SK-N-SH (cell line): ENCODE data around the gene DOK7. TPM values are rescaled to one million over a fixed set of nuclear protein-coding genes. Genes with fewer than 3 reads are reported as not detected.
A peak's percentile ranks its signal among the peaks of the same experiment; 100 is the strongest.

ENCODE experiments used
- CTCF ChIA-PET: fragments of 300-600, 350-600 bp; formaldehyde crosslinking; extraction: SDS; loops from one replicate; lab custom pipeline; 2021; lab: Yijun Ruan, JAX
- POLR2A ChIA-PET: fragments of 350-600 bp; sonication (Branson Sonifier 250); formaldehyde crosslinking; extraction: SDS; loops from one replicate; lab custom pipeline; 2020; ENCODE audit warnings: antibody characterized with exemption, inconsistent platforms; lab: Yijun Ruan, JAX
- DNase-seq: peaks from one replicate; pipeline ENCODE4 v3.0.0; 2012
- H2AFZ ChIP-seq: fragments of 200-600 bp; sonication (generic); 2 replicates; pipeline ENCODE4 v1.8.1; 2016; ENCODE audit warnings: antibody characterized with exemption, mild to moderate bottlenecking, low read depth
- H3F3A ChIP-seq: fragments of 200-600 bp; sonication (generic); replicated peaks from 2 replicates; pipeline ENCODE3; 2016; ENCODE audit warnings: antibody characterized with exemption, mild to moderate bottlenecking; ENCODE audit not compliant: insufficient read depth
- H3K27ac ChIP-seq, 2 experiments: fragments of 200-500 bp in 1 of 2; fragments of 200-600 bp in 1 of 2; sonication (Bioruptor generic) in 1 of 2; sonication (generic), shearing (Covaris generic) in 1 of 2; 2 replicates each; pipeline versions ENCODE4 v1.5.1 to v1.6.1; 2014 to 2016; ENCODE audit warnings: low read depth in 2 of 2, inconsistent platforms in 1 of 2, low read length in 1 of 2, mild to moderate bottlenecking in 1 of 2, mixed read lengths in 1 of 2
- H3K27me3 ChIP-seq: fragments of 200-600 bp; sonication (generic), shearing (Covaris generic); 2 replicates; pipeline ENCODE4 v1.6.1; 2016; ENCODE audit warnings: mixed run types; ENCODE audit not compliant: insufficient read depth
- H3K36me3 ChIP-seq, 2 experiments: fragments of 200-500 bp in 1 of 2; fragments of 200-600 bp in 1 of 2; sonication (Bioruptor generic) in 1 of 2; sonication (generic) in 1 of 2; replicated peaks in 1 of 2; 2 replicates each; pipeline versions ENCODE3 to v1.5.1; 2014 to 2016; ENCODE audit warnings: low read length in 1 of 2, mild to moderate bottlenecking in 1 of 2; ENCODE audit not compliant: insufficient read depth in 2 of 2, control insufficient read depth in 1 of 2
- H3K4me1 ChIP-seq, 2 experiments: fragments of 200-500 bp in 1 of 2; fragments of 200-600 bp in 1 of 2; sonication (Bioruptor generic) in 1 of 2; sonication (generic), shearing (Covaris generic) in 1 of 2; 2 replicates each; pipeline versions ENCODE4 v1.5.1 to v1.6.1; 2014 to 2016; ENCODE audit warnings: low read depth in 1 of 2, low read length in 1 of 2, mixed run types in 1 of 2; ENCODE audit not compliant: insufficient read depth in 2 of 2, control insufficient read depth in 1 of 2
- H3K4me2 ChIP-seq: fragments of 200-600 bp; sonication (generic), shearing (Covaris generic); 2 replicates; pipeline ENCODE4 v1.6.1; 2017; ENCODE audit warnings: mixed run types
- H3K4me3 ChIP-seq, 2 experiments: fragments of 200-500 bp in 1 of 2; fragments of 200-600 bp in 1 of 2; sonication (Bioruptor generic) in 1 of 2; sonication (generic), shearing (Covaris generic) in 1 of 2; 2 replicates each; pipeline versions ENCODE4 v1.5.1 to v1.8.1; 2014 to 2016; ENCODE audit warnings: low read depth in 2 of 2, inconsistent platforms in 1 of 2, low read length in 1 of 2, mild to moderate bottlenecking in 1 of 2, mixed read lengths in 1 of 2, moderate library complexity in 1 of 2
- H3K79me2 ChIP-seq: fragments of 200-600 bp; sonication (generic); 2 replicates; pipeline ENCODE4 v1.8.1; 2017; ENCODE audit warnings: mild to moderate bottlenecking; ENCODE audit not compliant: insufficient read depth
- H3K9ac ChIP-seq: fragments of 200-600 bp; sonication (generic); 2 replicates; pipeline ENCODE4 v1.6.1; 2017; ENCODE audit warnings: mixed run types
- H3K9me2 ChIP-seq: fragments of 200-600 bp; sonication (generic); 2 replicates; pipeline ENCODE4 v1.6.1; 2017; ENCODE audit warnings: mixed run types
- H3K9me3 ChIP-seq: fragments of 200-600 bp; sonication (generic); 2 replicates; pipeline ENCODE4 v1.6.1; 2017; ENCODE audit warnings: mixed run types, mild to moderate bottlenecking, moderate library complexity
- H4K20me1 ChIP-seq: fragments of 200-600 bp; sonication (generic); 2 replicates; pipeline ENCODE4 v1.6.1; 2017; ENCODE audit warnings: mild to moderate bottlenecking, mixed run types; ENCODE audit not compliant: insufficient read depth
- CHD2 ChIP-seq: fragments of 150-350 bp; IDR thresholded peaks from 2 replicates; pipeline ENCODE4 v1.6.1; 2018; ENCODE audit warnings: low read length; ENCODE audit not compliant: partially characterized antibody
- CTCF ChIP-seq: fragments of 200-600 bp; sonication (generic); IDR thresholded peaks from 2 replicates; pipeline ENCODE4 v1.6.1; 2017; ENCODE audit warnings: antibody characterized with exemption, mild to moderate bottlenecking, moderate library complexity
- FOXM1 ChIP-seq: IDR thresholded peaks from 2 replicates; pipeline ENCODE4 v1.4.0; 2012; ENCODE audit warnings: low read depth, mild to moderate bottlenecking
- GABPA ChIP-seq: IDR thresholded peaks from 2 replicates; pipeline ENCODE4 v1.4.0; 2012; ENCODE audit warnings: low read depth, mild to moderate bottlenecking
- MEF2A ChIP-seq: IDR thresholded peaks from 2 replicates; pipeline ENCODE4 v1.4.0; 2012; ENCODE audit warnings: low read depth, borderline replicate concordance
- MXI1 ChIP-seq: IDR thresholded peaks from 2 replicates; pipeline ENCODE4 v1.6.1; 2012; ENCODE audit warnings: mild to moderate bottlenecking, low read depth, low read length, improper control_type of control experiment
- NRF1 ChIP-seq: IDR thresholded peaks from 2 replicates; pipeline ENCODE4 v1.6.1; 2012; ENCODE audit warnings: low read depth, mild to moderate bottlenecking, low read length
- RCOR1 ChIP-seq: fragments of 150-350 bp; IDR thresholded peaks from 2 replicates; pipeline ENCODE4 v1.6.1; 2017; ENCODE audit warnings: antibody characterized with exemption, low read length
- RFX5 ChIP-seq: IDR thresholded peaks from 2 replicates; pipeline ENCODE4 v1.6.1; 2012; ENCODE audit warnings: mild to moderate bottlenecking, improper control_type of control experiment, low read length
- RXRA ChIP-seq: IDR thresholded peaks from 2 replicates; pipeline ENCODE4 v1.4.0; 2012; ENCODE audit warnings: low read depth, mild to moderate bottlenecking, borderline replicate concordance
- SIN3A ChIP-seq: IDR thresholded peaks from 2 replicates; pipeline ENCODE4 v1.6.1; 2012; ENCODE audit warnings: low read depth, mild to moderate bottlenecking, low read length, moderate library complexity, borderline replicate concordance
- SMC3 ChIP-seq: IDR thresholded peaks from 2 replicates; pipeline ENCODE4 v1.6.1; 2012; ENCODE audit warnings: low read depth, low read length, improper control_type of control experiment
- TAF1 ChIP-seq: IDR thresholded peaks from 2 replicates; pipeline ENCODE4 v1.6.1; 2012; ENCODE audit warnings: low read depth, mild to moderate bottlenecking, low read length, moderate library complexity, borderline replicate concordance
- TCF12 ChIP-seq: IDR thresholded peaks from 2 replicates; pipeline ENCODE4 v1.4.0; 2012
- TEAD4 ChIP-seq: IDR thresholded peaks from 2 replicates; pipeline ENCODE4 v1.4.0; 2012; ENCODE audit warnings: mild to moderate bottlenecking, borderline replicate concordance; ENCODE audit not compliant: insufficient read depth
- WGBS: methylation state at CpG from one replicate; pipeline ENCODE4 v1.1.6; 2017; ENCODE audit warnings: low lambda C conversion rate; 5-methylcytosine and 5-hydroxymethylcytosine counted together
- polyA plus RNA-seq, 3 experiments: library from polyadenylated mRNA; depleted of rRNA; stranded (reverse); fragments of >200 nt; gene quantifications; 2 replicates each; pipeline ENCODE4 v1.2.3, GENCODE V29; 2012
- TF ChIP-seq, protein P1 (sequence below): fragments of 150-350 bp; IDR thresholded peaks from 2 replicates; pipeline ENCODE4 v1.6.1; 2017; ENCODE audit warnings: antibody characterized with exemption, low read length, low read depth, borderline replicate concordance
- TF ChIP-seq, protein P2 (sequence below): fragments of 150-350 bp; IDR thresholded peaks from 2 replicates; pipeline ENCODE4 v1.6.1; 2016; ENCODE audit warnings: mild to moderate bottlenecking, low read depth, low read length
- TF ChIP-seq, protein P3 (sequence below): IDR thresholded peaks from 2 replicates; pipeline ENCODE4 v1.4.0; 2012; ENCODE audit warnings: low read depth

Gene DOK7
- polyA plus RNA-seq, 1 of the 3 experiments (the other 2 are of a cell fraction), result not detected

DNA sequence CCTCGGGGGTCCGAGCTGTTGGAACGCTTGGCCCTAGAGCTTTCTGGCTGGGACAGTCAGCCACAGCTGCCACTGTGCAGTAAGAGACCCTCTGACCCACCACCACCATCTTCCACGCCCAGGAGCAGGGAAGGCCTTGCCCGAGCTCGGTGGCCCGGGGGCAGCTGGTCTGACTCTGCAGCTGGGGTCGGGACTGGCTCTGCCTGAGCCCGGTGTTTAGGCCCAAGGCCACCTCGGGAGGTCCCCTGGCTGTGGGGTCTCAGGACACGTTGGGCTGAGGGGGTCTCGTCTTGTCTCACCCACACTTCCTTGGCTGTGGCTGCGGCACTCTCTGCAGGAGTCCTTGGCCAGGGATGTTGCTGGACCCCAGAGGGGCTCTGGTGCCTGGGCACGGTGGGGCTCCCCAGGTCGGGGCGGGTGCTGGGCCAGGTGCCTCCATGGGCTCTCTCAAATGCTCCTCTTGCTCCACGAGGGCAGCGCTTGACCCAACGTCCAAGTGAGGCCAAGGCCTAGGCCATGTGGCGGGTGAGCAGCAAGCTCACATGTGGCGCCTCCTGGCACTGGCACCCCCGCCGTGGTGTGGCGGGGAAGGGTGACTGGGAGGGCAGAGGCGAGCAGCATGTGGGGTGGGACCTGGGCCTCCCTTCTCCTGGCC lies 22.9 kb downstream of the DOK7 start:
- POLR2A ChIA-PET, result interaction anchor here (1.1 kb wide), 1 partner anchor 10 kb away, joined by 3 read pairs; no protein-coding TSS in a partner anchor
- H3K4me1 ChIP-seq, result peaks cover 0 to 19% of the 10 kb centered on the region in 2 experiments; a peak in 1 of 4 replicates
- H3K27me3 ChIP-seq, result no peaks in the 10 kb centered on the region
- H3K9me2 ChIP-seq, result no peaks in the 10 kb centered on the region
- H3F3A ChIP-seq, result no peaks in the 10 kb centered on the region
- H3K9ac ChIP-seq, result no peak overlapping the region
- H3K27ac ChIP-seq, result no peak overlapping the region
- H2AFZ ChIP-seq, result no peak overlapping the region
- H3K4me3 ChIP-seq, result no peak overlapping the region
- DNase-seq, result no peak
- no peaks in the 10 kb centered on the region for H4K20me1 ChIP-seq
- no peaks in the 10 kb centered on the region for H3K9me3 ChIP-seq
- no peak for TF ChIP-seq CHD2
- TF ChIP-seq, protein P1, sequence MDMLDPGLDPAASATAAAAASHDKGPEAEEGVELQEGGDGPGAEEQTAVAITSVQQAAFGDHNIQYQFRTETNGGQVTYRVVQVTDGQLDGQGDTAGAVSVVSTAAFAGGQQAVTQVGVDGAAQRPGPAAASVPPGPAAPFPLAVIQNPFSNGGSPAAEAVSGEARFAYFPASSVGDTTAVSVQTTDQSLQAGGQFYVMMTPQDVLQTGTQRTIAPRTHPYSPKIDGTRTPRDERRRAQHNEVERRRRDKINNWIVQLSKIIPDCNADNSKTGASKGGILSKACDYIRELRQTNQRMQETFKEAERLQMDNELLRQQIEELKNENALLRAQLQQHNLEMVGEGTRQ, result no peak
- no peak for TF ChIP-seq RFX5
- no peak for TF ChIP-seq SIN3A
- TF ChIP-seq GABPA, result no peak
- TF ChIP-seq, protein P2, sequence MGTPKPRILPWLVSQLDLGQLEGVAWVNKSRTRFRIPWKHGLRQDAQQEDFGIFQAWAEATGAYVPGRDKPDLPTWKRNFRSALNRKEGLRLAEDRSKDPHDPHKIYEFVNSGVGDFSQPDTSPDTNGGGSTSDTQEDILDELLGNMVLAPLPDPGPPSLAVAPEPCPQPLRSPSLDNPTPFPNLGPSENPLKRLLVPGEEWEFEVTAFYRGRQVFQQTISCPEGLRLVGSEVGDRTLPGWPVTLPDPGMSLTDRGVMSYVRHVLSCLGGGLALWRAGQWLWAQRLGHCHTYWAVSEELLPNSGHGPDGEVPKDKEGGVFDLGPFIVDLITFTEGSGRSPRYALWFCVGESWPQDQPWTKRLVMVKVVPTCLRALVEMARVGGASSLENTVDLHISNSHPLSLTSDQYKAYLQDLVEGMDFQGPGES, result no peak
- TF ChIP-seq NRF1, result no peak
- TF ChIP-seq, protein P3, sequence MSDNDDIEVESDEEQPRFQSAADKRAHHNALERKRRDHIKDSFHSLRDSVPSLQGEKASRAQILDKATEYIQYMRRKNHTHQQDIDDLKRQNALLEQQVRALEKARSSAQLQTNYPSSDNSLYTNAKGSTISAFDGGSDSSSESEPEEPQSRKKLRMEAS, result no peak
- TF ChIP-seq MEF2A, result no peak
- TF ChIP-seq RXRA, result no peak
- H3K4me2 ChIP-seq, result no peak overlapping the region
- 74% methylated on average over 13 of the region's 25 CpGs for WGBS
- CTCF ChIA-PET, result interaction anchor here (1.0 to 2.9 kb wide), 2 partner anchors 140 to 350 kb away, joined by 3 to 12 read pairs; no protein-coding TSS in a partner anchor
- H3K79me2 ChIP-seq, result no peaks in the 10 kb centered on the region
- H3K36me3 ChIP-seq, result no peaks in the 10 kb centered on the region

DNA sequence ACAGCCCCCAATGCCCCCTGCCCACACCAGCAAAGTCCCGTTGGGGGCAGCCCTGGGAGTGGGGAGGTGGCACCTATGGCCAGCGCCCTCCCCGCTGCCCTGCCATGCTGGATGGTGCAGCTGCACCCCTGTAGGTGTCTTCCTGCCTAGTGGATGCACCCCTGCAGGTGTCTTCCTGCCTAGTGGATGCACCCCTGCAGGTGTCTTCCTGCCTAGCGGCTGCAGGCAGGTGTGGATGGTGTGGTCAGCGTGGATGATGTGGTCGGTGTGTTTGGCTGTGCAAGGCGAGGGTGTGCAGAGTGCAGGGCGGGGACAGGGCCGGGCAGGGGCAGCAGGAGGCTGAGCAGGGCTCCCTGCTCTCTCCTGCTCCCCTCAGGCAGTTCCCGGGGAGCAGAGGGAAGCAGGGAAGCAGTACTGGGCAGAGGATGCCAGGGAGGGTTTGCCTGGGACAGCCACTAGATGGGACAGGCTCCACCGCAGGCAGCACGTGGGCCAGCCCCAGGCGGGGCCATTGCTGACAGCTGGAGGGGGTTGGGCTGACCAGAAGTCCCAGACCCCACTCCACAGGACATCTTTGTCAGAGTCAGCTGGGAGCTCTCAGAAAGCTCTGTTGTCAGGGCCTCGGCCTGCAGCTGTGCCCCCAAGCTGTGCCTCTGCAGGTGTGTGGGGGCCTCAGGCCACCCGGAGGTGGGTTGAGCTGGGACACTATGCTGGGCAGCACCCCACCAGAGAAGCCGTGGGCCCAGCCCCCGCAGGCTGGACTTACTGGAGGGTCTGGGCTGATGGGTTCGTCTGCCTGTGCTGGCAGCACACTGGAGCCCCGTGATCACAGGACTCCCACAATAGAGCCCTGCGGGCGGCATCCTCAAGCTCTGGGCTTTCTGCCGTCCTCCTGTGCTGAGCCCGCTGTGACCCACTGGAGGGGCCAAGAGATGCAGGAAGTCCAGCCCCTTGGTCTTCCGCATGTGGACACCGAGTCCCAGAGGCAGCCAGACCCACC lies 23.7 kb downstream of the DOK7 start:
- TF ChIP-seq TCF12 (no peak), MXI1 (0 out of 2 replicates have a peak, but pooled peaks have one; percentile 45), SMC3 (no peak), TEAD4 (no peak), FOXM1 (no peak), RCOR1 (no peak), TAF1 (no peak), CTCF (no peak)
- Histone ChIP-seq H3K27me3 (no peaks in the 10 kb centered on the region), H3K9ac (no peak overlapping the region), H2AFZ (no peak overlapping the region), H3K4me1 (peaks cover 0 to 22% of the 10 kb centered on the region in 2 experiments; a peak in 1 of 4 replicates), H3K4me2 (no peak overlapping the region), H3F3A (no peaks in the 10 kb centered on the region), H3K9me2 (no peaks in the 10 kb centered on the region), H3K36me3 (no peaks in the 10 kb centered on the region), H3K79me2 (no peaks in the 10 kb centered on the region), H3K9me3 (no peaks in the 10 kb centered on the region), H4K20me1 (no peaks in the 10 kb centered on the region), H3K27ac (no peak overlapping the region), H3K4me3 (no peak overlapping the region)
- ChIA-PET POLR2A (no interaction called here), CTCF (interaction anchor here (0.9 to 1.1 kb wide), 3 partner anchors 9 to 351 kb away, joined by 3 to 4 read pairs (median 3); no protein-coding TSS in a partner anchor)
- DNase-seq, result peak; percentile 64
- WGBS, result 74% methylated on average over 6 of the region's 25 CpGs
